Ovary (tissue), 9 donors: ENCODE data around the gene ZNF17. TPM values are rescaled to one million over a fixed set of nuclear protein-coding genes. Genes with fewer than 3 reads are reported as not detected.
"Not testable (repeated sequence)": the region's sequence is repeated elsewhere in the genome, so short reads cannot be mapped to it uniquely, and the experiment has no call there.

Experiments
- DNase-seq, 5 donors: peaks; one replicate each; pipeline ENCODE4 v3.0.0-alpha.2; 2019 to 2020
- H3K27ac ChIP-seq, 2 donors: fragments of 200-600 bp; one replicate each; pipeline versions ENCODE4 v1.5.1 to v1.8.0; 2019 to 2022
- H3K27me3 ChIP-seq: fragments of 200-600 bp; one replicate; pipeline ENCODE4 v1.8.0; 2022
- H3K36me3 ChIP-seq: fragments of 200-600 bp; sonication (generic); one replicate; pipeline ENCODE4 v1.5.1; 2019
- H3K4me1 ChIP-seq: one replicate; pipeline ENCODE4 v1.8.1; 2013; ENCODE audit warnings: mild to moderate bottlenecking, moderate library complexity; ENCODE audit not compliant: insufficient read depth
- H3K4me3 ChIP-seq: fragments of 200-600 bp; sonication (generic); one replicate; pipeline ENCODE4 v1.5.1; 2017
- H3K9me3 ChIP-seq, 2 donors: fragments of 200-600 bp in 1 of 2; sonication (generic) in 1 of 2; one replicate each; pipeline versions ENCODE4 v1.5.1 to v1.8.1; 2013 to 2019; ENCODE audit warnings: mild to moderate bottlenecking in 1 of 2, moderate library complexity in 1 of 2
- EP300 ChIP-seq: sonication (generic); formaldehyde crosslinking; IDR thresholded peaks from one replicate; pipeline ENCODE4 v1.6.1; 2017; ENCODE audit warnings: antibody characterized with exemption
- POLR2A ChIP-seq: fragments of 450-650 bp; IDR thresholded peaks from one replicate; pipeline ENCODE4 v1.6.1; 2017; ENCODE audit warnings: antibody characterized with exemption, mild to moderate bottlenecking, moderate library complexity
- WGBS, 3 donors: extraction: QIAGEN DNeasy Blood & Tissue Kit in 1 of 3; methylation state at CpG; one replicate each; pipeline versions ENCODE4 v1.1.5 to v1.1.7; 2013 to 2017; 5-methylcytosine and 5-hydroxymethylcytosine counted together
- intact Hi-C, 4 donors: fragments of 100-400 bp; cut with DNase I; formaldehyde crosslinking; loops; one replicate each; pipeline versions ENCODE4 v1.11.0 to v1.15.1; 2022 to 2023
- polyA plus RNA-seq, 2 donors: library from polyadenylated mRNA; stranded (reverse); fragments of 200-250 nt in 1 of 2; fragments of 350-450 nt in 1 of 2; fragmentation: Illumina TruSeq in 1 of 2; extraction: RNeasy Lipid Tissue Mini Kit (QIAGEN cat#74804) in 1 of 2; gene quantifications; one replicate each; pipeline ENCODE4 v1.2.3, GENCODE V29; 2013 to 2014
- total RNA-seq, 7 donors: library from RNA; depleted of rRNA in 2 of 7; stranded (reverse); fragments of >200 nt in 2 of 7; fragmentation: NEBNext Ultra II Directional in 3 of 7; extraction: Animal tissue kit (Norgen Biotek cat#: 25700) in 3 of 7; gene quantifications; one replicate each; pipeline versions ENCODE4 v1.1.0 to v1.2.4, GENCODE V29; 2016 to 2023
- TF ChIP-seq, protein P1 (sequence below), 3 donors: fragments of 450-650 bp in 2 of 3; fragments of 200-600 bp in 1 of 3; IDR thresholded peaks; one replicate each; pipeline versions ENCODE4 v1.5.1 to v1.8.0; 2016 to 2022; ENCODE audit warnings: antibody characterized with exemption in 3 of 3, mild to moderate bottlenecking in 1 of 3
- donor health status: DM: no; HTN: no; CAD: no; lungs with moderate emphysema.
- donor health status: DM: no; HTN: no; CAD: no.
- donor health status: Bipolar disorder and iron deficiency.
- donor health status: DM: yes; HTN: yes; CAD: no.
- donor health status: DM: no; HTN: no; CAD: no.
- donor health status: DM: yes; HTN: yes; CAD: no.

The ZNF17 gene
- total and polyA plus RNA-seq, 9 donors = 5.4 to 22.4 (median 14.7) TPM

- DNase-seq = no peak
- 0 to 3% (median 1%) methylated on average over 16 to 18 of the region's 18 CpGs for WGBS, 3 donors
- peaks cover 6% of the 10 kb centered on the region for H3K4me1 ChIP-seq
- TF ChIP-seq EP300 (no peak), POLR2A (no peak)
- TF ChIP-seq, protein P1, sequence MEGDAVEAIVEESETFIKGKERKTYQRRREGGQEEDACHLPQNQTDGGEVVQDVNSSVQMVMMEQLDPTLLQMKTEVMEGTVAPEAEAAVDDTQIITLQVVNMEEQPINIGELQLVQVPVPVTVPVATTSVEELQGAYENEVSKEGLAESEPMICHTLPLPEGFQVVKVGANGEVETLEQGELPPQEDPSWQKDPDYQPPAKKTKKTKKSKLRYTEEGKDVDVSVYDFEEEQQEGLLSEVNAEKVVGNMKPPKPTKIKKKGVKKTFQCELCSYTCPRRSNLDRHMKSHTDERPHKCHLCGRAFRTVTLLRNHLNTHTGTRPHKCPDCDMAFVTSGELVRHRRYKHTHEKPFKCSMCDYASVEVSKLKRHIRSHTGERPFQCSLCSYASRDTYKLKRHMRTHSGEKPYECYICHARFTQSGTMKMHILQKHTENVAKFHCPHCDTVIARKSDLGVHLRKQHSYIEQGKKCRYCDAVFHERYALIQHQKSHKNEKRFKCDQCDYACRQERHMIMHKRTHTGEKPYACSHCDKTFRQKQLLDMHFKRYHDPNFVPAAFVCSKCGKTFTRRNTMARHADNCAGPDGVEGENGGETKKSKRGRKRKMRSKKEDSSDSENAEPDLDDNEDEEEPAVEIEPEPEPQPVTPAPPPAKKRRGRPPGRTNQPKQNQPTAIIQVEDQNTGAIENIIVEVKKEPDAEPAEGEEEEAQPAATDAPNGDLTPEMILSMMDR (IDR thresholded peaks at IDR 0.05) = no peak
- intact Hi-C loops = loop anchor here in 1 of 4 donors (5.0 kb wide), 1 partner anchor 81 kb away; the partner anchor contains the start of gene ZNF460
- H3K9me3 ChIP-seq = peaks cover 0 to 16% of the 10 kb centered on the region in 2 donors
- H3K27ac ChIP-seq = peak overlapping the region; percentile 70 to 98
- no peaks in the 10 kb centered on the region for H3K27me3 ChIP-seq
- H3K4me3 ChIP-seq = peak overlapping the region; percentile 74
- no peaks in the 10 kb centered on the region for H3K36me3 ChIP-seq
Measured at GRCh38 chr19:57363688-57364181, 47.2 kb upstream of the ZNF17 start.

GRCh38 chr19:57366776-57367175 is 44.2 kb upstream of the ZNF17 start:
- Histone ChIP-seq H3K27me3 (no peaks in the 10 kb centered on the region), H3K9me3 (peaks cover 0 to 12% of the 10 kb centered on the region in 2 donors), H3K36me3 (no peaks in the 10 kb centered on the region), H3K27ac (no peak overlapping the region), H3K4me3 (no peak overlapping the region), H3K4me1 (peaks cover 6% of the 10 kb centered on the region)
- no peak for DNase-seq
- 89 to 93% (median 92%) methylated on average over 2 of the region's 2 CpGs for WGBS, 3 donors
- intact Hi-C loops = no loop called here
- TF ChIP-seq, protein P1 (IDR thresholded peaks at IDR 0.05) = no peak
- TF ChIP-seq EP300 = no peak

- Histone ChIP-seq H3K4me3 (no peak overlapping the region), H3K27me3 (no peaks in the 10 kb centered on the region), H3K9me3 (peaks cover 0 to 36% of the 10 kb centered on the region in 2 donors), H3K4me1 (no peaks in the 10 kb centered on the region), H3K36me3 (no peaks in the 10 kb centered on the region), H3K27ac (no peak overlapping the region)
- intact Hi-C loops = no loop called here
- 97 to 99% (median 98%) methylated on average over 6 of the region's 6 CpGs for WGBS, 3 donors
- TF ChIP-seq POLR2A (no peak), EP300 (no peak)
- TF ChIP-seq, protein P1 (IDR thresholded peaks at IDR 0.05) = no peak
- no peak for DNase-seq
Measured at GRCh38 chr19:57374179-57374578, 36.8 kb upstream of the ZNF17 start.

DNA sequence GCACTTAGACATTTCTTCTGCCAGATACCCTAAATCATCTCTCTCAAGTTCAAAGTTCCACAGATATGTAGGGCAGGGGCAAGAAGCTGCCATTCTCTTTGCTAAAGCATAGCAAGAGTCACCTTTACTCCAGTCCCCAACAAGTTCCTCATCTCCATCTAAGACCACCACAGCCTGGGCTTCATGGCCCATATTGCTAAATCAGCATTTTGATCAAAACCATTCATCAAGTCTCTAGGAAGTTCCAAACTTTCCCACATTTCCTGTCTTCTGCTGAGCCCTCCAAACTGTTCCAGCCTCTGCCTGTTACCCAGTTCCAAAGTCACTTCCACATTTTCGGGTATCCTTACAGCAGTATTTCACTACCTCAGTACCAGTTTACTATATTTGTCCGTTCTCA is 36.3 kb upstream of the ZNF17 start:
- DNase-seq, H3K36me3 ChIP-seq, H3K4me3 ChIP-seq, intact Hi-C loops, H3K27ac ChIP-seq, H3K4me1 ChIP-seq, H3K27me3 ChIP-seq: not testable (repeated sequence)
- H3K9me3 ChIP-seq = peaks cover 0 to 38% of the 10 kb centered on the region in 2 donors
- 95 to 98% (median 97%) methylated on average over 2 of the region's 2 CpGs for WGBS, 3 donors

GRCh38 chr19:57376151-57376550 is 34.8 kb upstream of the ZNF17 start:
- no peaks in the 10 kb centered on the region for H3K4me1 ChIP-seq
- intact Hi-C loops = no loop called here
- DNase-seq = no peak
- no peak for TF ChIP-seq POLR2A
- TF ChIP-seq, protein P1 (IDR thresholded peaks at IDR 0.05) = no peak
- no peak for TF ChIP-seq EP300
- H3K4me3 ChIP-seq = no peak overlapping the region
- H3K27me3 ChIP-seq = no peaks in the 10 kb centered on the region
- no peak overlapping the region for H3K27ac ChIP-seq
- WGBS, 3 donors = 92 to 93% (median 92%) methylated on average over 6 of the region's 6 CpGs
- H3K36me3 ChIP-seq = no peaks in the 10 kb centered on the region
- H3K9me3 ChIP-seq = peaks cover 0 to 41% of the 10 kb centered on the region in 2 donors
